Esophagus muscularis mucosa (tissue), 4 donors: ENCODE data around the gene STARD5. TPM values are rescaled to one million over a fixed set of nuclear protein-coding genes. Genes with fewer than 3 reads are reported as not detected.
A peak's percentile ranks its signal among the peaks of the same experiment; 100 is the strongest.

ENCODE experiments used
- DNase-seq: peaks from one replicate; pipeline ENCODE4 v3.0.0-alpha.2; 2017; ENCODE audit errors: extremely low spot score
- H3K27ac ChIP-seq, 4 donors: fragments of 200-600 bp; sonication (generic); replicated peaks in 1 of 4; 1 replicate in 3 of 4; 2 replicates in 1 of 4; pipeline ENCODE4 v1.5.1; 2016 to 2019; ENCODE audit warnings: mild to moderate bottlenecking in 1 of 4
- H3K27me3 ChIP-seq, 4 donors: fragments of 200-600 bp; sonication (generic); one replicate each; pipeline versions ENCODE4 v1.5.1 to v1.6.0; 2016 to 2019
- H3K36me3 ChIP-seq, 4 donors: fragments of 200-600 bp; sonication (generic); one replicate each; pipeline ENCODE4 v1.5.1; 2016 to 2019
- H3K4me1 ChIP-seq, 4 donors: fragments of 200-600 bp; sonication (generic); one replicate each; pipeline ENCODE4 v1.5.1; 2016 to 2019
- H3K4me3 ChIP-seq, 4 donors: fragments of 200-600 bp; sonication (generic); 1 replicate in 2 of 4; 2 replicates in 2 of 4; pipeline ENCODE4 v1.5.1; 2016 to 2019; ENCODE audit warnings: mild to moderate bottlenecking in 4 of 4, moderate library complexity in 1 of 4
- H3K9me3 ChIP-seq, 4 donors: fragments of 200-600 bp; sonication (generic); 1 replicate in 3 of 4; 2 replicates in 1 of 4; pipeline ENCODE4 v1.5.1; 2016 to 2019
- CTCF ChIP-seq, 3 experiments: fragments of 200-600 bp in 2 of 3; fragments of 450-650 bp in 1 of 3; sonication (generic) in 2 of 3; IDR thresholded peaks; one replicate each; pipeline ENCODE4 v1.5.1; 2017 to 2019; ENCODE audit warnings: antibody characterized with exemption in 3 of 3, mild to moderate bottlenecking in 2 of 3, moderate library complexity in 1 of 3
- EP300 ChIP-seq: sonication (generic); formaldehyde crosslinking; IDR thresholded peaks from one replicate; pipeline ENCODE4 v1.6.1; 2017; ENCODE audit warnings: antibody characterized with exemption
- POLR2A ChIP-seq: fragments of 450-650 bp; IDR thresholded peaks from one replicate; pipeline ENCODE4 v1.6.1; 2017; ENCODE audit warnings: antibody characterized with exemption, moderate library complexity, mild to moderate bottlenecking, low read depth
- POLR2AphosphoS5 ChIP-seq, 2 donors: sonication (generic); formaldehyde crosslinking; IDR thresholded peaks; one replicate each; pipeline ENCODE4 v1.6.1; 2017; ENCODE audit warnings: antibody characterized with exemption in 2 of 2
- WGBS: methylation state at CpG from one replicate; pipeline ENCODE4 v1.1.5; 2018; 5-methylcytosine and 5-hydroxymethylcytosine counted together
- intact Hi-C: fragments of 100-400 bp; cut with DNase I; formaldehyde crosslinking; loops from one replicate; pipeline ENCODE4 v1.15.1; 2023
- total RNA-seq, 4 donors: library from RNA; depleted of rRNA; stranded (reverse); fragments of >200 nt; gene quantifications; one replicate each; pipeline versions ENCODE4 v1.1.0 to v1.2.1, GENCODE V29; 2016

STARD5 gene
- total RNA-seq = 1 to 10 TPM; 2.7 to 3.7 (median 3.0) TPM

- H3K36me3 ChIP-seq = peaks cover 0 to 13% (median 11%) of the 10 kb centered on the region in 4 donors
- no peaks in the 10 kb centered on the region for H3K27me3 ChIP-seq
- DNase-seq = peak; percentile 99
- TF ChIP-seq CTCF (IDR thresholded peaks at IDR 0.05) (no peak), POLR2A (peak; percentile 22), EP300 (no peak), POLR2AphosphoS5 (IDR thresholded peaks at IDR 0.05) (peak; percentile 72 to 84)
- H3K4me3 ChIP-seq = peak within 1 kb of the TSS; percentile 70 to 87 (median 76)
- intact Hi-C loops = loop anchor here (10.0 kb wide), 1 partner anchor 329 kb away; no protein-coding TSS in a partner anchor
- peaks cover 14 to 22% (median 21%) of the 10 kb centered on the region in 4 donors for H3K4me1 ChIP-seq
- peak within 1 kb of the TSS; percentile 72 to 81 (median 77) for H3K27ac ChIP-seq
- no peaks in the 10 kb centered on the region for H3K9me3 ChIP-seq
- WGBS = 3% methylated on average over 22 of the region's 67 CpGs
Measured at GRCh38 chr15:81323944-81324881, at the start of gene STARD5. Gene STARD5, minus strand, starts transcription at chr15:81324141. Its CDS starts 42 bp downstream, at chr15:81324099.

- Histone ChIP-seq H3K4me3 (no peak overlapping the region), H3K9me3 (no peaks in the 10 kb centered on the region), H3K27ac (no peak overlapping the region), H3K4me1 (no peaks in the 10 kb centered on the region), H3K27me3 (peaks cover 0 to 3% (median 0%) of the 10 kb centered on the region in 4 donors), H3K36me3 (no peaks in the 10 kb centered on the region)
- TF ChIP-seq CTCF (IDR thresholded peaks at IDR 0.05) = no peak
- no peak for TF ChIP-seq POLR2A
- no peak for TF ChIP-seq POLR2AphosphoS5 (IDR thresholded peaks at IDR 0.05)
- TF ChIP-seq EP300 = no peak
- intact Hi-C loops = no loop called here
- DNase-seq = no peak
- WGBS = 83% methylated on average over 5 of the region's 5 CpGs
Measured at GRCh38 chr15:81373176-81373575, 49.2 kb upstream of the STARD5 start.

GRCh38 chr15:81372575-81372974, 48.6 kb upstream of the STARD5 start:
- intact Hi-C loops = no loop called here
- Histone ChIP-seq H3K4me3 (no peak overlapping the region), H3K9me3 (no peaks in the 10 kb centered on the region), H3K36me3 (no peaks in the 10 kb centered on the region), H3K27ac (no peak overlapping the region), H3K4me1 (no peaks in the 10 kb centered on the region), H3K27me3 (peaks cover 0 to 3% (median 0%) of the 10 kb centered on the region in 4 donors)
- TF ChIP-seq CTCF (IDR thresholded peaks at IDR 0.05) (no peak), POLR2AphosphoS5 (IDR thresholded peaks at IDR 0.05) (no peak), POLR2A (no peak), EP300 (no peak)
- WGBS = 68% methylated on average over 3 of the region's 3 CpGs
- DNase-seq = no peak

- peak; percentile 89 for DNase-seq
- TF ChIP-seq EP300 (no peak), POLR2AphosphoS5 (IDR thresholded peaks at IDR 0.05) (no peak), POLR2A (no peak), CTCF (IDR thresholded peaks at IDR 0.05) (no peak)
- Histone ChIP-seq H3K9me3 (no peaks in the 10 kb centered on the region), H3K27ac (no peak overlapping the region), H3K36me3 (no peaks in the 10 kb centered on the region), H3K4me3 (no peak overlapping the region), H3K27me3 (no peaks in the 10 kb centered on the region), H3K4me1 (no peaks in the 10 kb centered on the region)
- intact Hi-C loops = no loop called here
- WGBS = 66% methylated on average over 5 of the region's 5 CpGs
Measured at GRCh38 chr15:81363718-81364500, 40.0 kb upstream of the STARD5 start.
